GM12892 (cell line): ENCODE measurements around the gene GALNTL6.
"Not testable (repeated sequence)": the region's sequence is repeated elsewhere in the genome, so short reads cannot be mapped to it uniquely, and the experiment has no call there.

Source experiments
- DNase-seq: peaks from one replicate; pipeline ENCODE4 v3.0.0; 2011; ENCODE audit not compliant: insufficient read length
- FAIRE-seq: peaks from 2 replicates; lab custom pipeline; 2011; peaks lifted over from hg19 to GRCh38; lab: Jason Lieb, UNC
- POLR2A ChIP-seq: IDR thresholded peaks from 2 replicates; pipeline ENCODE4 v1.6.1; 2011; ENCODE audit warnings: low read depth, low read length, control low read depth
- POLR2AphosphoS5 ChIP-seq: IDR thresholded peaks from 2 replicates; pipeline ENCODE4 v1.6.1; 2011; ENCODE audit warnings: low read depth, low read length, control low read depth
- TAF1 ChIP-seq: IDR thresholded peaks from 2 replicates; pipeline ENCODE4 v1.6.1; 2011; ENCODE audit warnings: low read depth, mild to moderate bottlenecking, control low read depth, low read length, borderline replicate concordance

GALNTL6 gene

DNA sequence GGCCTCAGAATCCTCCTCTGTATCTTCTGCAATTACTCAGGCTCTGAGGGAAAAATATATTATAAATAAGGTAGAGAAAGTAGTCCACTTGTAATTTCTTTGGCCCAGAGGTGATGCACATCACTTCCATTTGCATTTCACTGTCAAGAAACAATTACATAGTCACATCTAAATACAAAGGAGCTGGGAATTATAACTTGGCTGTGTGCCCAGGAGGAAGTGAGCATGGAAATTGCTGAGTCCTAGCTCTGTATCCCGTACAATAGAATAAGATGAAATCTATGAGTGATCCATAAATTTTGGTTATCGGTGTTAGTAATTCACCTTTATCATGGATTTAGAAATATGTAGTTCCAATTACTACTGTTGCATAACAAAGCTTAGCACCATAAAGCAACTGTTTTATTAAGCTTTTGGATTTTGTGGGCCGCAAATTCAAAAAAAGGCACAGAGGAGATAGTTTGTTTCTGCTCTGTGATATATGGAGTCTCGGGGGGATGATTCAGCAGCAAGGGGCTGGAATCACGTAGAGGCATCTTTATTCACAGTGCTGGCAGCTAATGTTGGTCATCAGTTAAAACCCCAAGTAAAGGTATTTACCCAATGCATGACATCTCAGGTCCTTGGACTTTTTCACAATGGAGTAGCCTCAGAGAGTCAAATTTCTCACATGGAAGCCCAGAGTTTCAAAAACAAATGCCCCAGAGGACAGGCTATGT is 1114.1 kb downstream of the GALNTL6 start:
- DNase-seq (no peak), FAIRE-seq (no peak)
- TF ChIP-seq TAF1 (no peak), POLR2A (no peak), POLR2AphosphoS5 (no peak)

DNA sequence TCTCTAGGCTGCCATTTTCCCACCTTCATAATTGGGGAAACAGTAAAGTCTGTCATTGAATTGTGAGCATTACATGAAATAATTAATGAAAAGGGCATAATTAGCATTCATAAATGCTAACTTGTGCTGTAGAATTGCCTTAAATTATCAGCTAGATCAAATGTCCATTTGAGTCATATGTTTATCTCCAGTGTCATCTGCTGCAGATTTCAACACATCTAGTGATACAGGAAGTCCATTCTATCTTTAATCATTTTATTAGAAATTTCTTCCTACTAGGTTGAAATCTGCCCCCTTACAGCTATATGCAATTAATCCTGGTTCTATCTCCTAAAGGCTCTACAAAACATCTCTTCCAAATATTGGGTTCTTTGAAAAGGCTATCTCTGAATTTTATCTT is 1115.1 kb downstream of the GALNTL6 start:
- DNase-seq: no peak
- FAIRE-seq: no peak
- TF ChIP-seq POLR2A (no peak), TAF1 (no peak), POLR2AphosphoS5 (no peak)

- TF ChIP-seq TAF1 (no peak), POLR2AphosphoS5 (no peak), POLR2A (no peak)
- no peak for DNase-seq
- FAIRE-seq: no peak
These were observed 1125.0 kb downstream of the GALNTL6 start for GRCh38 chr4:172938072-172938829.

DNA sequence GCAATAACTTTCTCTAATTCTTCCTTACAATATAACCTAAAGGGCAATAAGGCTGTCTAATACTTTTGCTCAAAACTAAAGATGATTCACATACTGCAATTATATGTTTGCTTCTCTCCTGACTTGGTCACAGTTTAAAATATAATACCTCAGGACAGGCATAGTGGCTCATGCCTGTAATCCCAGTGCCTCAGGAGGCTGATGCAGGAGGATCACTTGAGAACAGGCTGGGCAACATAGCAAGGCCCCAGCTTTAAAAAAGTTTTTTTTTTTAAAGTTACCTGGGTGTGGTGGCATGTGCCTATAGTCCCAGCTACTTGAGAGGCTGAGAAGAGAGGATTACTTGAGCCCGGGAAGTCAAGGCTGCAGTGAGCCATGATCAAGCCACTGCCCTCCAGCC is 1125.7 kb downstream of the GALNTL6 start:
- no peak for TF ChIP-seq POLR2A
- no peak for FAIRE-seq

GRCh38 chr4:172942840-172943239 is 1129.6 kb downstream of the GALNTL6 start:
- TF ChIP-seq POLR2A (no peak), POLR2AphosphoS5 (no peak), TAF1 (no peak)
- DNase-seq (no peak), FAIRE-seq (no peak)

More for the DNA sequence above, 1125.7 kb downstream of the GALNTL6 start:
- no peak for DNase-seq

GRCh38 chr4:172945611-172946010 is 1132.4 kb downstream of the GALNTL6 start:
- no peak for FAIRE-seq

DNA sequence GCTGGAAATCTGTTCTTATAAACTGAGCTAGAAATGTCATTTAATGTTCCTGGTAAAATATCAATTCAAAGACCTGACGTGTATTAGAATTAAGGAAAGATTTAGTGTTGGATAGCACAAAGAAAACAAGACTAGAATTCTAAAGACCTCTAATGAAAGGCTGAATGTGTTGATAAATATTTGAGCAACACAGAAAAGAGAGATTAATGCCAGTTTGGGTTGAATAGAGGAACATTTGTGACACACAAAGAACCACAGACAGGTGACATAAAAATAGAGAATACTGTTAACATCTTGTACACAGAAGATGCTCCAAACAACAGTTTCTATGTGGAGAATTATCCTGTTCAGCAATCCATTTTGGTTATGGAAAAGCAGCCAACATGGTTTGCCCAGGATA is 1133.3 kb downstream of the GALNTL6 start:
- FAIRE-seq (no peak), DNase-seq (no peak)
- TF ChIP-seq POLR2A (no peak), TAF1 (no peak), POLR2AphosphoS5 (no peak)

More at GRCh38 chr4:172945611-172946010, 1132.4 kb downstream of the GALNTL6 start:
- TF ChIP-seq TAF1: no peak
- TF ChIP-seq POLR2AphosphoS5: no peak
- no peak for TF ChIP-seq POLR2A
- DNase-seq: no peak

GRCh38 chr4:172947594-172947993 is 1134.4 kb downstream of the GALNTL6 start:
- FAIRE-seq (no peak), DNase-seq (no peak)
- TF ChIP-seq POLR2AphosphoS5: no peak
- TF ChIP-seq POLR2A: no peak
- no peak for TF ChIP-seq TAF1

DNA sequence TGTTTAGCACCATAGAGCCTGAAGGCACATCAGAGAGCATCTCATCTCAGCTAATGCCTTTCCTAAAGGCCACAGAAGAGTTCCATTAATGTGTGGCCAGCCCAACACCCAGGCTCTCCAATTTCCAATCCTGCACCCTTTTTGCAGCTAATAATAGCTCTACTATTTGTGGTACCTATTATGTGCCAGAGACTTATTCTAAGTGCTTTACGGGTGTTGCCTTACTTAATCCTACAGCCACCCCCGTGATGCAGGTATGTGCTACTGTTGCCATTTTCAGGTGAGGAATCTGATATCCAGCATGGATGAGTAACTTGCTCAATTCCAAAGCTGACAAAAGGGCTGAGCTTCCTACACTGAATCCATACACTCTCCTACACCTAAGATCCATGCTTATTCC is 1137.8 kb downstream of the GALNTL6 start:
- no peak for DNase-seq
- FAIRE-seq: no peak
- TF ChIP-seq POLR2AphosphoS5: no peak
- no peak for TF ChIP-seq TAF1
- no peak for TF ChIP-seq POLR2A

DNA sequence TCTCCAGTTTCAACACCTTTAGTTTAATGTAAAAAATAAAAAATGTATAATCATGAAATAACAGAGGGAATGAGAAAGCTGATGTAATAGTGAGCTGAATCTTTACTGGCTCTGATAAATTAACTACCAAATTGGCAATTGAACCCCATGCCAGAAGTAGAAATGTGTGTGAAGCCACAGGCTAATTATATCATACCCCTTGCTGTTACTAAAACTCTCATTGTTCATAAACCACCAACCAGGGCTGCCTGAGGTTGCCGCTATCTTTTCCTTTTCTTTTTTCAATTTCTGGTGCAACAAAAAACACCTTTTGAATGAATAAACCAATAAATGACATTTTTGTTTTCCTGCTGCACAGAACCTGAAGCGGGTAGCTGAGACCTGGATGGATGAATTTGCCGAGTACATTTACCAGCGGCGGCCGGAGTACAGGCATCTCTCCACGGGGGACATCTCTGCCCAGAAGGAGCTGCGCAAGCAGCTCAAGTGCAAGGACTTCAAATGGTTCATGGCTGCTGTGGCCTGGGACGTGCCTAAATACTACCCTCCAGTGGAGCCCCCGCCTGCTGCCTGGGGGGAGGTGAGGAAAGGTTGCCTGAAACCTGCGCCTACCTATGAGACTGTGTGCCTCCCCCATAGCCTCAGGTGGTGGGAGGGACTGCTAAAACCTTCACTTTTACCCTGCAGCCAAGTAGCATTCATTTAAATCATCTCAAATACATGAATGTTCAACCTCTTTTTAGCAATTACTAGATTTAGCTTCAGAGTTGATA is 1138.7 kb downstream of the GALNTL6 start:
- no peak for FAIRE-seq
- no peak for DNase-seq

DNA sequence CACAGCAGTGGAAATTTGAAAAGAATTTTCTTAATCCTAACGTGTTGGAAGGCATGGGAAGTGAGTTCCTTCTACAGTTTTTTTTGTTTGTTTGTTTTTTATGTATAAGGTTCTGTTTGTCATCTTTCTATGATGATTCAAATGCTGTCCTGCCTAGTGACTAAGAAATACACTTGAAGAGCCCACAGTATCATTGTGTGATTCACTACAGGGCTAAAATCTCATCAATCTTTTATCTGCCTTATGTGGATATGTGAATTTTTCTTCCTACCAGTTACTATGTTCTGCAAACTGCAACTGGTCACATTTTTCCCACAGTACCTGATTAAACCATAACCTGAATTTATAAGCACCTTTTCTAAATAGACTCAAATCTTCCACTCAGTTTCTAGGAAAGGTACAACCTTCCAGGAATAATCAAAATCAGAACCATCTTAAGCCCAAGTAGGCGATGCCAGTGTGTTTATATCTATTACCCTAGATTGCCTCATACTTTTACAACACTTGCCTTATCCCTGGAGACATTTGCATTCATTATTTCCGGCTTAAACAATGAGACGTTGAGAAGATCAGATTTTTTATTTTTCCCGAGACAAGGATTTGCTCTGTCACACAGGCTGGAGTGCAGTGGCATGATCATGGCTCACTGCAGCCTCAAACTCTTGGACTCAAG is 1140.8 kb downstream of the GALNTL6 start:
- FAIRE-seq: no peak
- DNase-seq: no peak
- TF ChIP-seq TAF1 (no peak), POLR2A (no peak), POLR2AphosphoS5 (no peak)

More for the DNA sequence above, 1138.7 kb downstream of the GALNTL6 start:
- TF ChIP-seq POLR2AphosphoS5 (no peak), TAF1 (no peak), POLR2A (no peak)

DNA sequence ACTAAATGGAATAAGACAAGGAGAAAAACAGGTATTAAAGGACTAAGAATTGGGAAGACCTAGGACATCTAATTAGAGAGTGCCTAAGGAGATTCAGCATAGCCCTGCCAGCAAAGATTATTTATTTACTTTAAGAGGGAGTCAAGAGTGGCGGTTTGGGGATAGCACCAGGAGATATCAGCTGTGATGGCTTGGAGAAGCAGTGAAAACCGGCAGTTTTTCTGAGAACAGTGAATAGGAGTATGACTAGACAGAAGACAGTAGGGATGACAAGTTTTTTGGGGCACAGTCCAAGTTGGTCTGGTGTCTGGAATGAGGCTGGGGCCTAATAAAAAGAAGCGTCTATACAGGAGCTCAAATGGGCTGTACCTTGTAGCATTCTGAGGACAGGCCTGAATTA is 1143.1 kb downstream of the GALNTL6 start:
- not testable (repeated sequence) for DNase-seq, FAIRE-seq
